Testis (tissue), 2 donors: Measurements from ENCODE around the gene SACS.

Experiments
- POLR2A ChIP-seq: fragments of 450-650 bp; IDR thresholded peaks from one replicate; pipeline ENCODE4 v1.6.1; 2017; ENCODE audit warnings: antibody characterized with exemption, mild to moderate bottlenecking, moderate library complexity
- TF ChIP-seq, protein P1 (sequence below), 3 experiments: fragments of 450-650 bp in 2 of 3; fragments of 200-600 bp in 1 of 3; sonication (generic) in 1 of 3; IDR thresholded peaks; one replicate each; pipeline ENCODE4 v1.5.1; 2016 to 2019; ENCODE audit warnings: antibody characterized with exemption in 3 of 3, mild to moderate bottlenecking in 2 of 3, moderate library complexity in 1 of 3

DNA sequence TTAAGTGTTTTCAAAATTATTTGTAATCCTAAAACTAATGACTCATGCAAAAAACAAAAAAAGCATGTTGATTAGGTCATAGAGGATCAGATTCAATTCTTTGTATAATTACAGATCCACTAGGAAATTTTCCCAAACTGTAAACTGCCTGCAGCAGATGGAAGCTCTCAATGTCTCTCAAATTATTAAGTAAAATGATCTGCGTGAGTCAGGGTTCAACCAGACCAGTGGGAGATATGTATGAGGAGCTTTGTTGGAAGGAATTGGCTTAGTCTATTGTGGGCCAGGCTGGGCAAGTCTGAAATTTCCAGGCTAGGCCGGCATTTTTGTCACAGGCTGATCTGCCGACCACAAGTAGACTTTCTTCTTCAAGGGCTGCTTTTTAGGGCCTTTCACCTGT, 14.4 kb upstream of the SACS start:
- TF ChIP-seq, protein P1, sequence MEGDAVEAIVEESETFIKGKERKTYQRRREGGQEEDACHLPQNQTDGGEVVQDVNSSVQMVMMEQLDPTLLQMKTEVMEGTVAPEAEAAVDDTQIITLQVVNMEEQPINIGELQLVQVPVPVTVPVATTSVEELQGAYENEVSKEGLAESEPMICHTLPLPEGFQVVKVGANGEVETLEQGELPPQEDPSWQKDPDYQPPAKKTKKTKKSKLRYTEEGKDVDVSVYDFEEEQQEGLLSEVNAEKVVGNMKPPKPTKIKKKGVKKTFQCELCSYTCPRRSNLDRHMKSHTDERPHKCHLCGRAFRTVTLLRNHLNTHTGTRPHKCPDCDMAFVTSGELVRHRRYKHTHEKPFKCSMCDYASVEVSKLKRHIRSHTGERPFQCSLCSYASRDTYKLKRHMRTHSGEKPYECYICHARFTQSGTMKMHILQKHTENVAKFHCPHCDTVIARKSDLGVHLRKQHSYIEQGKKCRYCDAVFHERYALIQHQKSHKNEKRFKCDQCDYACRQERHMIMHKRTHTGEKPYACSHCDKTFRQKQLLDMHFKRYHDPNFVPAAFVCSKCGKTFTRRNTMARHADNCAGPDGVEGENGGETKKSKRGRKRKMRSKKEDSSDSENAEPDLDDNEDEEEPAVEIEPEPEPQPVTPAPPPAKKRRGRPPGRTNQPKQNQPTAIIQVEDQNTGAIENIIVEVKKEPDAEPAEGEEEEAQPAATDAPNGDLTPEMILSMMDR (IDR thresholded peaks at IDR 0.05) = no peak
- no peak for TF ChIP-seq POLR2A
